Stimulated activated CD4-positive, alpha-beta T cell treated with anti-CD3 and anti-CD28 coated beads, TNF-alpha, amount 100 ng/mL, for 4 hours (primary cell): ENCODE data around the gene MAPK7.

Source experiments
- DNase-seq, 3 experiments: peaks; one replicate each; pipeline ENCODE4 v3.0.0-alpha.2; 2020; ENCODE audit warnings: low read depth in 3 of 3

The MAPK7 gene

DNA sequence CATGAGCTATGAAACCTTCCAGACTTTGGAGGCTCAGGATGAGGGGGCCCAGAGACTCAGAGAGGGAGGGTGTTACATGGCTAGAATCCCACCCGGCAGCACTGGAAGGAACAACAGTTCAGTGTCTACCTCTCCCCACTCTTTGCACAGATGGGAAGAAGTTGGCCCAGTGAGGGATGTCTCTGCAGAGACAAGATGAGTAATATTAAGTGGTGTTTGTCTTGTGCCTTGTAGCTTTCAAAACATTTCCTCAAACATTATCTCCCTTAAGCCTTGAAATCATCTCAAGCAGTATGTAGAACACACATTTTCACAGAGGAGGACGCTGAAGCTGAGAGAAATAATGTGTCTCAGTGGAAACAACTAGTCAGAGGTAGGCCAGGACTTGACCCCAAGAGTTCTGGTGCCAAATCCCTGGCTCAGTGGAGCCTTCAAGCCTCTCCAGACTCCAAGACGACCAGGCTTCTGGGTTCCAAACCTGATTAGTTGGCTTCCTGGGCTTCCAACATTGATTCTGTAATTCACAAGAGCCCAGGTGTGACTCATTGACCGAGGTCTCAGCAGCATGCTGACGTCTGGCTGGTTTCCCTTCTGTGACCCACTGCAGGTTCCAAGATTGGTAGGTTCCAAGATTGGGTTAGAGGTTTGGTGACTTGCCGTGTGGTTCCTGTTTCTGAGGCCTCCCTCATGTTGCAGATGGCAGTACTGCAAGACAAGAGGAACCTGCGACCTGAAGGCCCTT lies 40.1 kb downstream of the MAPK7 start:
- no peak for DNase-seq

DNA sequence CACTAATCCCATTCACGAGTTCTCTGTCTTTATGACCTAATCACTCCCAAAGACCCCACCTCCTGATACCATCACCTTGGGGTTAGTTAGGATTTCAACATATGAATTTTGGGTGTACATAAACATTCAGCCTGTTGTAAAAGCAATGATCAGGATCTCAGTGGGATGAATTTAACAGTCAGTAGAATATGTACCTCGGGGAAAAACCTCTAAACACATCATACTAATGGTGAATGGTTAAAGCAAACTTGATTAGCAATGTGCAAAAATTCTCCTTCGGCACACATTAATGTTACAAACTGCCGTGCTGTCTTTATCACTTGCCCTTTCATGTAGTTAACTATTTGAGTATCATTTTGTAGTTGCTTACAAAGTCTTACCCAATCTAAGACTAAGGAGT lies 42.9 kb downstream of the MAPK7 start:
- DNase-seq: no peak

DNA sequence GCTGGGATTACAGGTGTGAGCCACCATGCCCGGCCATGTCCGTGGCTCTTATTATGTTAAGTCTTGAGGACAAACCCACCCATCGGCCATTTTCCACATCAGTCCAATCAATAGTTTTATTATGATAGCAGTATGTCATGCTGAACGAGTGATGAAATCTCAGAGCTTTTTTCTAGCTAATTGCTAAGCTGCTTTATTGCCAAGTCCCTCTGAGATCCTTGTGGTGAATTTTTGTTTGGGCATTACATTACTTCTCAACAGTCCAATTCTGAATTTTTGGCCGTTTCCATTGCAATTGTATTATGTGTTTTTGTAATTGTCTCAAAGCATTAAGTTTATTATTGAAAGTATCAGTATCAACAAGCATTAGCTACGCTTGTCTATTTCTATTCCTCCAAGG lies 43.6 kb downstream of the MAPK7 start:
- DNase-seq: no peak

DNA sequence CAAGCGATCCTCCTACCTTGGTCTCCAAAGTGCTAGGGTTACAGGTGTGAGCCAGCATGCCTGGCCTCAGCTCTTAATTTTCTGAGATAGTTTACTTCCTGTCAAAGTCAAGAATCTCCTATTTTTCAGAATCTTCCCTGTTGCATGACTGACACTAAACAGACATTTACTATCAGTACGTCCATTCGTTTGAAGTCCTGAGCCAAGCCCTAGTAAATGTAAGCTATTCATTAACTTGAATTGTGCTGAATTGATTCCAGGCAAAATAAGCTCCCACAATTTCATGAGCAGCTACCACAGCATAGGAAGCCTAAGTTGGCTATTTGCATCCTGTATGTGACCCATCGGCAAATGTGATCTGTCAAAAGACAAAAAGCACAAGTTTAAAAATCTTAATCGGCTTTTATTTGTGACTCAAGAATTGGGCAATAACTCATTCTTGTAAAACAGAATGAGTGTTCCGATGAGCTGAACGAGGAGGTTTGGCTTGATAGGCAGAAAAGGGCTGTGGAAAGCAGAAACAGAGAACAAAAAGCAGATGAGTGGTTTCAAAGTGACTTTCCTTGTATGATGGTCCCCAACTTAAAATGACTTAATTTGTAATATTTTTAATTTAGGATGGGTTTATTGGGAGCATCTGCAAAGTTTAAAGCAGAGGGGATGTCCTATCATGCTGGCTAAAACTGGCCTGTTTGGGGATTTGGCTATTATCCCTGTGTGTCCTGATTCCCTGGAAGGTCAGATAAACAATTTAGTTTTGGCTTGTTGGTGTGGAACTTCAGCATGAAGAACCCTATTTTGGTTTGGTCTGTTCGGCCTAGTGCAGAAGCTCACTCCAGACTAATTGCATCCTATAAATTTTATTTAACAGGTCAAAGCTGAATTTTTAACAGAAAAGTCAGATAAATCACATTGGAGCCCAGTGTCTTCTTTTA lies 46.9 kb downstream of the MAPK7 start:
- no peak for DNase-seq

DNA sequence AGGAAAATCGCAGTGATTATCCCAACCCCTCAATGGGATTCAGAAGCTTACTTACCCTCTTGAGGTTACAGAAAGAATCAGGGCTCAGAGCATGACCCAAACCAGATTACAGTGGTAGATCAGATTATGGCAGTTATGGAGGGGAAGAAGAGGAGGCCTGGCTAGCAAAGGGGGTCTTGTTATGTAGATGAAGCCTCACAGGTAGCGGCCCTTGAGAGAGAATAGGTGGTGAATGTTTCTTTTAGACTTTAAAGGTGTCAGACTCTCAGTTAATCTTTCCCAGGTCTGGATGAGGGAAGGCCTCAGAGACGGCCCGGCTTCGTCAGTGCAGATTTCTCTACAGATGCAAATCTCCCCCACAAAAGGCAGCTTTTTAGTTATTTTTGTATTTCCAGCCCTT lies 48.3 kb downstream of the MAPK7 start:
- no peak for DNase-seq

DNA sequence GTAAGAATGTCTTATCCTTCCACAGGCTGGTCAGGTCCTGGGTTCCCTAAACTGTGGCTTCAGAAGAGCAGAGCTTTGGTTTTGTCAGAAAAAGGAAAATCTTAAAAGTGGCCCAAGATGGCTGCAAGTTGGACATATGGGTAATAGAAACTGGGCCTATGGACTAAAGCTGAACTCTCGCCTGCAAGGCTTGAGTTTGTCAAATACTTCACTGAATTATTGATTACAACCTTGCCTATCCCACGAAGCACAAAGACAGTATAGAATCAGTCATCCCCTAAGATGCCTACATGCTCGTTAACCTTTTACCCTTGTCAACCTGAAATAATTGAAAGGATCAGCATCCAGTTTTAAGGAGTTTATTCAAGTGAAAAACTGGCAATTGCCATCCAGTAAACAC lies 53.4 kb downstream of the MAPK7 start:
- no peak for DNase-seq
